Measurements from ENCODE around the gene ADARB1.

- no peak for TF ChIP-seq SP1 (IDR thresholded peaks at IDR 0.05)
- no peak for TF ChIP-seq FOXA1 (IDR thresholded peaks at IDR 0.05)
- no peak for TF ChIP-seq PKNOX1 (IDR thresholded peaks at IDR 0.05)
- no peak for TF ChIP-seq BHLHE40 (IDR thresholded peaks at IDR 0.05; ENCODE audit: borderline replicate concordance)
- TF ChIP-seq HDGF (IDR thresholded peaks at IDR 0.05; ENCODE audit: borderline replicate concordance), result no peak
- TF ChIP-seq ELF4 (IDR thresholded peaks at IDR 0.05), result no peak
- no peak for TF ChIP-seq FOXM1 (IDR thresholded peaks at IDR 0.05; ENCODE audit: borderline replicate concordance)
These were observed 176.7 kb downstream of the ADARB1 start for GRCh38 chr21:45250914-45251634.

Measured in HEK293T (cell line).